GM12865 (cell line): Measurements from ENCODE around the gene ANKRD13D.

ENCODE experiments used
- DNase-seq: peaks from one replicate; pipeline ENCODE4 v3.0.0; 2010; ENCODE audit warnings: low read depth
- H3K4me3 ChIP-seq: 2 replicates; pipeline ENCODE4 v1.5.1; 2011; ENCODE audit warnings: mild to moderate bottlenecking, low read depth, low read length, control low read depth
- TF ChIP-seq, protein P1 (sequence below): IDR thresholded peaks from 2 replicates; pipeline ENCODE4 v1.5.1; 2011; ENCODE audit warnings: low read length, control low read depth, low read depth, inconsistent platforms; ENCODE audit not compliant: insufficient read depth; ENCODE audit errors: missing control alignments

ANKRD13D gene

GRCh38 chr11:67321313-67321871, 32.3 kb downstream of the ANKRD13D start:
- TF ChIP-seq, protein P1, sequence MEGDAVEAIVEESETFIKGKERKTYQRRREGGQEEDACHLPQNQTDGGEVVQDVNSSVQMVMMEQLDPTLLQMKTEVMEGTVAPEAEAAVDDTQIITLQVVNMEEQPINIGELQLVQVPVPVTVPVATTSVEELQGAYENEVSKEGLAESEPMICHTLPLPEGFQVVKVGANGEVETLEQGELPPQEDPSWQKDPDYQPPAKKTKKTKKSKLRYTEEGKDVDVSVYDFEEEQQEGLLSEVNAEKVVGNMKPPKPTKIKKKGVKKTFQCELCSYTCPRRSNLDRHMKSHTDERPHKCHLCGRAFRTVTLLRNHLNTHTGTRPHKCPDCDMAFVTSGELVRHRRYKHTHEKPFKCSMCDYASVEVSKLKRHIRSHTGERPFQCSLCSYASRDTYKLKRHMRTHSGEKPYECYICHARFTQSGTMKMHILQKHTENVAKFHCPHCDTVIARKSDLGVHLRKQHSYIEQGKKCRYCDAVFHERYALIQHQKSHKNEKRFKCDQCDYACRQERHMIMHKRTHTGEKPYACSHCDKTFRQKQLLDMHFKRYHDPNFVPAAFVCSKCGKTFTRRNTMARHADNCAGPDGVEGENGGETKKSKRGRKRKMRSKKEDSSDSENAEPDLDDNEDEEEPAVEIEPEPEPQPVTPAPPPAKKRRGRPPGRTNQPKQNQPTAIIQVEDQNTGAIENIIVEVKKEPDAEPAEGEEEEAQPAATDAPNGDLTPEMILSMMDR: no peak
- H3K4me3 ChIP-seq: no peak overlapping the region
- DNase-seq: no peak

DNA sequence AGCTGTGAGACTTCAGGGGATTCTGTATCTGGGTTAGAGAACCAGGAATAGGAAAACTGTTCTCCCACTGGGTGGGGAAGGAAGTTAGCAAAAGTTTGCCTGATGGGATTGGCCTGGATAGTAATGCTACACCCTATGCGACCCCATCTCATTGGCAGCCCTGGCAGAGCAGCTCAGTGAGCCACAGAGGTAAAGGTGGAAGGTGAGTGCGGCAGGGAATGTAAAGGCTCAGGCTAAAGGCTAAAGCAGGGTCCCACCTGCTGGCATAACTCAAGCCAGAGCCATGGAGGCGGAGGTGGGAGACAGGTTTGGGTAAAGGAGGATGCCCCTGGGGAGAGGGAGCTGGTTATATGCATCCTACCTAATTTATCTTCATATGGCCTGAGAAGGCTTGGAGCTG, 32.9 kb downstream of the ANKRD13D start:
- TF ChIP-seq, protein P1: no peak
- H3K4me3 ChIP-seq: no peak overlapping the region
- DNase-seq: no peak

- DNase-seq: no peak
- H3K4me3 ChIP-seq: no peak overlapping the region
- TF ChIP-seq, protein P1: no peak
Observed at GRCh38 chr11:67323526-67323925, 34.4 kb downstream of the ANKRD13D start.

GRCh38 chr11:67332081-67332691, 43.1 kb downstream of the ANKRD13D start:
- TF ChIP-seq, protein P1: no peak
- no peak for DNase-seq
- H3K4me3 ChIP-seq: no peak overlapping the region

DNA sequence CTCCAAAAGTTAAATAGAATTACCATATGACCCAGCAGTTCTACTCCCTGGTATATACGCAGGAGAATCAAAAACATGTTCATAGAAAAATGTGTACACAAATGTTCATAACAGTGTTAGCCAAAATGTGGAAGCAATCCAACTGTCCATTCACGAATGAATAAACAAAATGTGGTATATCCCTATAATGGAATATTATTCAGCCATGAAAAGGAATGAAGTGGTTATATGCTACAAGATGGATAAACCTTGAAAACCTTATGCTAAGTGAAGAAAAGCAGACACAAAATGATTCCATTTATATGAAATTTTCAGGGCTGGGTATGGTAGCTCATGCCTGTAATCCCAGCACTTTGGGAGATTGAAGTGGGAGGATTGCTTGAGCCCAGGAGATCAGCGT, 48.2 kb downstream of the ANKRD13D start:
- no peak for DNase-seq
- H3K4me3 ChIP-seq: no peak overlapping the region
- TF ChIP-seq, protein P1: no peak

- no peak overlapping the region for H3K4me3 ChIP-seq
- peak; percentile 64 for DNase-seq
- TF ChIP-seq, protein P1: no peak
Observed at GRCh38 chr11:67344264-67344663, 55.2 kb downstream of the ANKRD13D start.
